ENCODE measurements around the gene PDSS1. TPM values are rescaled to one million over a fixed set of nuclear protein-coding genes. Genes with fewer than 3 reads are reported as not detected.
A peak's percentile ranks its signal among the peaks of the same experiment; 100 is the strongest.

Gene PDSS1
- total RNA-seq, 2 donors from 2014 or later: 7.7 to 10.9 TPM

GRCh38 chr10:26725837-26726727, 28.6 kb downstream of the PDSS1 start:
- no peak overlapping the region for H3K27ac Mint-ChIP-seq
- H3K27ac ChIP-seq (ENCODE audit: low read depth, low read length): no peak overlapping the region
- no peaks in the 10 kb centered on the region for H3K27me3 Mint-ChIP-seq (ENCODE audit: insufficient read depth)
- 85 to 88% methylated on average over 5 to 8 of the region's 8 CpGs for WGBS, 2 experiments (ENCODE audit: insufficient coverage in 1 of 2, insufficient read length in 1 of 2)
- H3K4me1 Mint-ChIP-seq: no peaks in the 10 kb centered on the region
- H3K4me3 ChIP-seq (ENCODE audit: low read length): no peak overlapping the region
- H3K9ac ChIP-seq (ENCODE audit: extremely low read depth, low read length, poor library complexity, severe bottlenecking): no peak overlapping the region
- no peak for DNase-seq
- H3K4me1 ChIP-seq (ENCODE audit: control insufficient read depth, insufficient read depth, low read length): no peaks in the 10 kb centered on the region
- peaks cover 65% of the 10 kb centered on the region for H3K36me3 ChIP-seq (ENCODE audit: control insufficient read depth, insufficient read depth, low read length)
- no peaks in the 10 kb centered on the region for H3K9me3 ChIP-seq (ENCODE audit: control insufficient read depth, low read length)
- no peaks in the 10 kb centered on the region for H3K9me3 Mint-ChIP-seq
- H3K36me3 Mint-ChIP-seq (ENCODE audit: low read depth): peaks cover 38% of the 10 kb centered on the region
- H3K27me3 ChIP-seq (ENCODE audit: control insufficient read depth, insufficient read depth, low read length, poor library complexity, severe bottlenecking): no peaks in the 10 kb centered on the region
- H3K4me3 Mint-ChIP-seq: no peak overlapping the region
- peak; percentile 92 for TF ChIP-seq CTCF (conservative IDR thresholded peaks at IDR 0.05)

- Histone ChIP-seq H3K36me3 (ENCODE audit: control insufficient read depth, insufficient read depth, low read length) (peaks cover 63% of the 10 kb centered on the region), H3K4me3 (ENCODE audit: low read length) (no peak overlapping the region), H3K9me3 (ENCODE audit: control insufficient read depth, low read length) (no peaks in the 10 kb centered on the region), H3K9ac (ENCODE audit: extremely low read depth, low read length, poor library complexity, severe bottlenecking) (no peak overlapping the region), H3K27ac (ENCODE audit: low read depth, low read length) (no peak overlapping the region), H3K27me3 (ENCODE audit: control insufficient read depth, insufficient read depth, low read length, poor library complexity, severe bottlenecking) (no peaks in the 10 kb centered on the region), H3K4me1 (ENCODE audit: control insufficient read depth, insufficient read depth, low read length) (no peaks in the 10 kb centered on the region)
- H3K4me3 Mint-ChIP-seq: no peak overlapping the region
- TF ChIP-seq CTCF (conservative IDR thresholded peaks at IDR 0.05): no peak
- H3K9me3 Mint-ChIP-seq: no peaks in the 10 kb centered on the region
- no peak for DNase-seq
- 89% methylated on average over 1 of the region's 1 CpG; no CpG with 5 or more reads in 1 of the 2 experiments for WGBS, 2 experiments (ENCODE audit: insufficient coverage in 1 of 2, insufficient read length in 1 of 2)
- no peak overlapping the region for H3K27ac Mint-ChIP-seq
- peaks cover 40% of the 10 kb centered on the region for H3K36me3 Mint-ChIP-seq (ENCODE audit: low read depth)
- no peaks in the 10 kb centered on the region for H3K27me3 Mint-ChIP-seq (ENCODE audit: insufficient read depth)
- no peaks in the 10 kb centered on the region for H3K4me1 Mint-ChIP-seq
Measured at GRCh38 chr10:26727005-26727404, 29.5 kb downstream of the PDSS1 start.

- Histone ChIP-seq H3K9me3 (ENCODE audit: control insufficient read depth, low read length) (no peaks in the 10 kb centered on the region), H3K4me1 (ENCODE audit: control insufficient read depth, insufficient read depth, low read length) (no peaks in the 10 kb centered on the region), H3K4me3 (ENCODE audit: low read length) (no peak overlapping the region), H3K9ac (ENCODE audit: extremely low read depth, low read length, poor library complexity, severe bottlenecking) (no peak overlapping the region), H3K27ac (ENCODE audit: low read depth, low read length) (no peak overlapping the region), H3K27me3 (ENCODE audit: control insufficient read depth, insufficient read depth, low read length, poor library complexity, severe bottlenecking) (no peaks in the 10 kb centered on the region), H3K36me3 (ENCODE audit: control insufficient read depth, insufficient read depth, low read length) (peaks cover 59% of the 10 kb centered on the region)
- Mint-ChIP-seq H3K27ac (no peak overlapping the region), H3K4me1 (peaks cover 8% of the 10 kb centered on the region), H3K9me3 (no peaks in the 10 kb centered on the region), H3K4me3 (no peak overlapping the region), H3K36me3 (ENCODE audit: low read depth) (peaks cover 49% of the 10 kb centered on the region), H3K27me3 (ENCODE audit: insufficient read depth) (no peaks in the 10 kb centered on the region)
- peak; percentile 31 for TF ChIP-seq CTCF (conservative IDR thresholded peaks at IDR 0.05)
- WGBS, 2 experiments (ENCODE audit: insufficient coverage in 1 of 2, insufficient read length in 1 of 2): 94% methylated on average over 6 to 7 of the region's 7 CpGs
- DNase-seq: no peak
Measured at GRCh38 chr10:26728957-26729356, 31.5 kb downstream of the PDSS1 start.

All from endodermal cell (in vitro differentiated cells).